NB4 (cell line): ENCODE data around the gene PUM1.

Source experiments
- CTCF ChIP-seq: IDR thresholded peaks from one replicate; pipeline ENCODE4 v1.5.1; 2012; ENCODE audit warnings: low read depth, low read length
- POLR2A ChIP-seq: IDR thresholded peaks from 2 replicates; pipeline ENCODE4 v1.6.1; 2011; ENCODE audit warnings: mild to moderate bottlenecking; ENCODE audit not compliant: insufficient read length; ENCODE audit errors: extremely low read depth

DNA sequence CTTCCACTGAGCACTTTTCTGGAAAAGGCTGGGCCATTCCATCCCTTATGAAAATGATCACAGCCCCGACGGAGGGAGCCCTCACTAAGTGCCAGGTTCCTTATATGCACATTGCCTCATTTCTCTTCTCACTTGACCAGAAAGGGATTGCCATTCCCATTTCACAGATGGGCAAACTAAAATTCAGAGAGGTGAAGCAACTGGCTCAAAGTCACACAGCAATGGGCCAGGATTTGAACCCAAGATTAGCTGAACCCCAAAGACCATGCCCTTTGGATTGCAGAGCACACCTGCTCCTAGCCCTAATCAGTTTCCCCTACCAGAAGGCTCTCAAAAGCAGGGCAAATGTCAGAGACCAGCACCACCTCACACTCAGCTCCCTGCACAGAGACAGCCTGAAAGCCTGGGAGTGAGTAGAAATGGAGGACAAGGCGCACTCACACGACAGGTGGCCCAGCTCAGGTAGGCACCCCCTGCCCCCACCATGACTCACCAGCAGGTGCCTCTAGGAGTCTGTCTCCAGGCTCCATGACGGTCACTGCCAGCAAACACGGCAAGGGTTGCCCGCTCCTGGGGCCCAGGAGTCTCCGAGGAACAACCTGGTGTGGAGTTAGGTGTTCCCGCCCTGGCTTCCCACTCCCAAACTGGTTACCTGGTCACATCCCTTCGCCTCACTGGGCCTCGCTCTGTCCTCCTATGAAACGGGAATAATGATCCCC lies 178.6 kb downstream of the PUM1 start:
- TF ChIP-seq POLR2A (no peak), CTCF (no peak)
